MM.1S (cell line): ENCODE data around the gene POU2F2.

Source experiments
- DNase-seq: peaks from one replicate; pipeline ENCODE4 v3.0.0-alpha.2; 2015
- H2AFZ ChIP-seq: fragments of 300-600 bp; sonication (generic); 2 replicates; pipeline ENCODE4 v1.6.0; 2016; ENCODE audit warnings: antibody characterized with exemption, low read length
- H3F3A ChIP-seq: fragments of 300-600 bp; sonication (generic); 2 replicates; pipeline ENCODE4 v1.6.1; 2016; ENCODE audit warnings: mild to moderate bottlenecking, antibody characterized with exemption, low read length, moderate library complexity, mixed read lengths; ENCODE audit not compliant: insufficient read depth
- H3K27ac ChIP-seq: fragments of 300-600 bp; sonication (generic); 2 replicates; pipeline ENCODE4 v1.5.1; 2016; ENCODE audit warnings: mild to moderate bottlenecking, low read length
- H3K27me3 ChIP-seq: fragments of 300-600 bp; sonication (generic); replicated peaks from 2 replicates; pipeline ENCODE4 v1.6.0; 2016; ENCODE audit warnings: low read length; ENCODE audit not compliant: insufficient read depth
- H3K36me3 ChIP-seq: fragments of 300-600 bp; sonication (generic); replicated peaks from 2 replicates; pipeline ENCODE4 v1.6.1; 2016; ENCODE audit warnings: mild to moderate bottlenecking, low read length, mixed read lengths; ENCODE audit not compliant: insufficient read depth
- H3K4me1 ChIP-seq: fragments of 300-600 bp; sonication (generic); 2 replicates; pipeline ENCODE4 v1.6.1; 2016; ENCODE audit warnings: low read length, mixed read lengths
- H3K4me2 ChIP-seq: fragments of 300-600 bp; sonication (generic); 2 replicates; pipeline ENCODE4 v1.6.0; 2016; ENCODE audit warnings: low read depth, low read length
- H3K4me3 ChIP-seq: fragments of 300-600 bp; sonication (generic); 2 replicates; pipeline ENCODE4 v1.5.1; 2016; ENCODE audit warnings: low read length, mixed read lengths
- H3K79me2 ChIP-seq: fragments of 300-600 bp; sonication (generic); 2 replicates; pipeline ENCODE4 v1.6.1; 2016; ENCODE audit warnings: mixed run types, low read length, mixed read lengths
- H3K9ac ChIP-seq: fragments of 300-600 bp; sonication (generic); 2 replicates; pipeline ENCODE4 v1.6.1; 2016; ENCODE audit warnings: low read length, mixed read lengths
- H3K9me2 ChIP-seq: fragments of 300-600 bp; sonication (generic); replicated peaks from 2 replicates; pipeline ENCODE4 v1.6.1; 2016; ENCODE audit warnings: mild to moderate bottlenecking, low read length, mixed read lengths; ENCODE audit not compliant: insufficient read depth
- H3K9me3 ChIP-seq: fragments of 300-600 bp; sonication (generic); replicated peaks from 2 replicates; pipeline ENCODE4 v1.6.1; 2016; ENCODE audit warnings: mild to moderate bottlenecking, low read length, mixed read lengths; ENCODE audit not compliant: insufficient read depth
- H4K20me1 ChIP-seq: fragments of 300-600 bp; sonication (generic); 2 replicates; pipeline ENCODE4 v1.6.1; 2016; ENCODE audit warnings: mild to moderate bottlenecking, low read length, moderate library complexity, mixed read lengths; ENCODE audit not compliant: insufficient read depth
- EZH2 ChIP-seq: fragments of 300-600 bp; sonication (generic); optimal IDR thresholded peaks from 2 replicates; pipeline ENCODE3; 2017; ENCODE audit warnings: low read depth, mild to moderate bottlenecking, antibody characterized with exemption, low read length, mixed read lengths
- EZH2phosphoT487 ChIP-seq: fragments of 300-600 bp; sonication (generic); IDR thresholded peaks from 2 replicates; pipeline ENCODE4 v1.6.1; 2018; ENCODE audit warnings: antibody characterized with exemption, low read length
- TF ChIP-seq, protein P1 (sequence below): fragments of 300-600 bp; sonication (generic); IDR thresholded peaks from 2 replicates; pipeline ENCODE4 v1.5.1; 2016; ENCODE audit warnings: antibody characterized with exemption, low read length, mixed read lengths

Gene POU2F2

DNA sequence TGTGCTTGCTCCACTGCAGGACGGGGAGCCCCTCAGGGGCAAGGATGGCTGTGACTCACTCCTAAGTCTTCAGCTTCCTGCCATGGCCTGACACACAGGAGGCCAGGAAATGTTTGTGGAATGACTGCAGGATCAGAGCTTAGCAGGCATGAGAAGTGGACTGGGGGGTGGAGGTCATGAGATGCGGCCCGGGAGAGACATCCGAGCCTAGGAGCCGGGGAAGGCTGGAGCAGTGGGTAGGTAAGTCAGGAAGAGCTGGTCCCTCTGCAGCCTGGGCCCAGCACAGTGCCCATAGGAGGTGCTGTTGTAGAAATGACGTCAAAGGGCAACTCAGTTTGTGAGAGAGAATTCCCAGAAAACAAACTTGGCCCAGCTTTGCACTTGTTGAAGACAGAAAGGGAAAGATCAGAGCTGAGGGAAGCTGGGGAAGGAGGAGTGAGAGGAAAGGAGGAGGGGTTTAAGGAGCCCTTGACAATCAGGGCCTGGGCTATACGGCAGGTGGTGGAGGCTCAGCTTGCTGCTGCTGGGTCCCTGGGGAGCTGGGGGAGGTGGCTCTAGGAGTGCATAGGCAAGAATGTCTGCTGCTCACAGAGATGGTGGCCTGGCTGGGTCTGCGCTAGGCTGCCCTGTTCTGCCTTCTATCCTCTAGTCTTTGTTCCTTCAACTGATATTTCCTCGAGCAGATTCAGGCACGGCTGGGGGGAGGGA lies 18.5 kb downstream of the POU2F2 start:
- Histone ChIP-seq H3F3A (no peaks in the 10 kb centered on the region), H3K27me3 (no peaks in the 10 kb centered on the region), H3K4me2 (peak overlapping the region; percentile 53; the same call in 1 of the 2 replicates), H3K4me3 (no peak overlapping the region), H4K20me1 (no peaks in the 10 kb centered on the region), H3K36me3 (no peaks in the 10 kb centered on the region), H3K79me2 (no peaks in the 10 kb centered on the region), H3K27ac (no peak overlapping the region; the same call in 1 of the 2 replicates), H3K9me3 (no peaks in the 10 kb centered on the region), H3K9me2 (no peaks in the 10 kb centered on the region), H2AFZ (peak overlapping the region; percentile 50; the same call in 1 of the 2 replicates), H3K4me1 (peaks cover 19% of the 10 kb centered on the region), H3K9ac (no peak overlapping the region)
- TF ChIP-seq EZH2 (no peak), EZH2phosphoT487 (no peak)
- TF ChIP-seq, protein P1, sequence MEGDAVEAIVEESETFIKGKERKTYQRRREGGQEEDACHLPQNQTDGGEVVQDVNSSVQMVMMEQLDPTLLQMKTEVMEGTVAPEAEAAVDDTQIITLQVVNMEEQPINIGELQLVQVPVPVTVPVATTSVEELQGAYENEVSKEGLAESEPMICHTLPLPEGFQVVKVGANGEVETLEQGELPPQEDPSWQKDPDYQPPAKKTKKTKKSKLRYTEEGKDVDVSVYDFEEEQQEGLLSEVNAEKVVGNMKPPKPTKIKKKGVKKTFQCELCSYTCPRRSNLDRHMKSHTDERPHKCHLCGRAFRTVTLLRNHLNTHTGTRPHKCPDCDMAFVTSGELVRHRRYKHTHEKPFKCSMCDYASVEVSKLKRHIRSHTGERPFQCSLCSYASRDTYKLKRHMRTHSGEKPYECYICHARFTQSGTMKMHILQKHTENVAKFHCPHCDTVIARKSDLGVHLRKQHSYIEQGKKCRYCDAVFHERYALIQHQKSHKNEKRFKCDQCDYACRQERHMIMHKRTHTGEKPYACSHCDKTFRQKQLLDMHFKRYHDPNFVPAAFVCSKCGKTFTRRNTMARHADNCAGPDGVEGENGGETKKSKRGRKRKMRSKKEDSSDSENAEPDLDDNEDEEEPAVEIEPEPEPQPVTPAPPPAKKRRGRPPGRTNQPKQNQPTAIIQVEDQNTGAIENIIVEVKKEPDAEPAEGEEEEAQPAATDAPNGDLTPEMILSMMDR: no peak
- DNase-seq: no peak

DNA sequence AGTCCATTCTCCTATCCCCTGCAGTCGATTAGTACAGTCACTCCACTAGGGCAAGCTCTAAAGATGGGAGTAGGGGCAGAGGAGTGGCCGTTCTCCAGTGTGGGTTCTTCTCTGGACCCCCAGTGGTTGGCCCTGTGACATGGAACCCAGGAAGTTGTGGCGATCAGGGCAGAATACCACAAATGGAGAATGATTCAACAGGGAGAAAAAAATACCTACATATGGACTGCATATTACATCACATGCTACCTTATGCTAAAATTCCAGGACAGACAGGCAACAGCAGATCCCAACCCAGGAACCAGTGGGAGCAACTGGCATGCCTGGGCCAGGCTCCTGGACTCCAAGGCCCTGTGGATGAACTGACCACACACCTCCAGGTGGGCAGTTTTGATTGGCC lies 20.4 kb downstream of the POU2F2 start:
- Histone ChIP-seq H4K20me1 (no peaks in the 10 kb centered on the region), H3F3A (no peaks in the 10 kb centered on the region), H3K79me2 (no peaks in the 10 kb centered on the region), H3K27me3 (no peaks in the 10 kb centered on the region), H3K4me1 (peaks cover 19% of the 10 kb centered on the region), H3K4me2 (no peak overlapping the region), H3K36me3 (no peaks in the 10 kb centered on the region), H3K9ac (no peak overlapping the region), H2AFZ (no peak overlapping the region), H3K4me3 (no peak overlapping the region), H3K9me3 (no peaks in the 10 kb centered on the region), H3K27ac (no peak overlapping the region), H3K9me2 (no peaks in the 10 kb centered on the region)
- TF ChIP-seq, protein P1: no peak
- no peak for TF ChIP-seq EZH2phosphoT487
- TF ChIP-seq EZH2: no peak
- no peak for DNase-seq

DNA sequence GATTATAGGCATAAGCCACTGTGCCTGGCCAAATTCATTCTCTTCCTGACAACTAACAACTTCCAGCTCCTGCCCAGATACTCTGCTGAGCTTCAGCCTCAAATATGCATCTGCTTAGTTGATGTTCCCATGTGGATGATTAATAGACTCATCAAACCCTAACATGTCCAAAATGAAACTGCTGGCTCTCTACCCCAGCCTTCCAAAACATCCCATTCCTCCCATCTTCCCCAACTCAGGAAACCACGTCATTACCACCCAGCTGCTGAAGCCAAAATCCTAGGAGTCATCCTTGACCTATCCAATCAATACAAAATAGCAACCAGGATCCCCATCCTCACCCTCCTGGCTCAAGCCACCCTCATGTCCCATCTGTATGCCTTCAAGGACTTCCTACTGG lies 20.9 kb downstream of the POU2F2 start:
- no peaks in the 10 kb centered on the region for H3K9me2 ChIP-seq
- no peaks in the 10 kb centered on the region for H3K79me2 ChIP-seq
- H2AFZ ChIP-seq: no peak overlapping the region
- H4K20me1 ChIP-seq: no peaks in the 10 kb centered on the region
- H3K9me3 ChIP-seq: no peaks in the 10 kb centered on the region
- no peak overlapping the region for H3K4me2 ChIP-seq
- peaks cover 19% of the 10 kb centered on the region for H3K4me1 ChIP-seq
- no peak overlapping the region for H3K9ac ChIP-seq
- no peak overlapping the region for H3K27ac ChIP-seq
- TF ChIP-seq EZH2: no peak
- TF ChIP-seq, protein P1: no peak
- TF ChIP-seq EZH2phosphoT487: no peak
- no peaks in the 10 kb centered on the region for H3K36me3 ChIP-seq
- no peak overlapping the region for H3K4me3 ChIP-seq
- no peaks in the 10 kb centered on the region for H3K27me3 ChIP-seq
- no peak for DNase-seq
- no peaks in the 10 kb centered on the region for H3F3A ChIP-seq
